ENCODE data around the gene VAPA.

VAPA gene

GRCh38 chr18:10008006-10008647, 94.3 kb downstream of the VAPA start:
- DNase-seq = no peak

All from activated CD8-positive, alpha-beta memory T cell treated with anti-CD3 and anti-CD28 coated beads, Interleukin-2, amount 50 U/mL, for 48 hours (primary cell).